ENCODE results near the gene VSTM2B. TPM values are rescaled to one million over a fixed set of nuclear protein-coding genes. Genes with fewer than 3 reads are reported as not detected.
"Not testable (repeated sequence)": the region's sequence is repeated elsewhere in the genome, so short reads cannot be mapped to it uniquely, and the experiment has no call there.

Gene VSTM2B
- total RNA-seq, 1 experiment from 2014 or later: not detected

DNA sequence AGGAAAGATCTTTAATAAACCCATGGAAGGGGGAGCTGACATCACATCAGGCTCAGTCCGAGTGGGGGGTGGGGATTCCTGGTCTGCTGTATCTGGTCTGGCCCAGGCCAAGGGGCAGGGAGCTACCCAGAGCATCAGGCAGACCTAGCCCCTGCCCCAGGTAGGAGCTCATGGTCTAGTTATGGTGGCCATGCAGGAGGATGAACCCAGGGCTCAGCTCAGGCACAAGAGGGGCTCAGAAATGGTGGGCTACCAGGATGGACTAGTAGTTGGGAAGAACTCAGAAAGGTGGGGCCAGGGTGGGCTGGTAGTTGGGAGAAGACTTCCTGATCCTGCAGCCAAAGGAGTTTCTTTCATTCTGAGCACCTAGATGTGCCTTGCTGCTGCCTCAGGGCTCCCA, 14.3 kb downstream of the VSTM2B start:
- Histone ChIP-seq H3K27ac (ENCODE audit: low read length) (no peak overlapping the region), H3K4me2 (ENCODE audit: low read depth, low read length, poor library complexity, severe bottlenecking) (no peak overlapping the region), H2AFZ (ENCODE audit: low read length) (no peak overlapping the region), H3K9me3 (ENCODE audit: low read length) (no peaks in the 10 kb centered on the region), H3K4me1 (ENCODE audit: low read length) (no peaks in the 10 kb centered on the region), H3K9ac (ENCODE audit: low read length) (no peak overlapping the region), H3K79me2 (ENCODE audit: low read length) (no peaks in the 10 kb centered on the region), H3K9me2 (replicated peaks; ENCODE audit: insufficient read depth, low read length) (no peaks in the 10 kb centered on the region), H3K27me3 (ENCODE audit: low read length) (no peaks in the 10 kb centered on the region), H3K4me3 (ENCODE audit: low read length) (no peak overlapping the region), H4K20me1 (ENCODE audit: insufficient read depth, low read depth, low read length) (no peaks in the 10 kb centered on the region), H3K36me3 (ENCODE audit: insufficient read depth, low read length) (no peaks in the 10 kb centered on the region)
- no peak for DNase-seq

DNA sequence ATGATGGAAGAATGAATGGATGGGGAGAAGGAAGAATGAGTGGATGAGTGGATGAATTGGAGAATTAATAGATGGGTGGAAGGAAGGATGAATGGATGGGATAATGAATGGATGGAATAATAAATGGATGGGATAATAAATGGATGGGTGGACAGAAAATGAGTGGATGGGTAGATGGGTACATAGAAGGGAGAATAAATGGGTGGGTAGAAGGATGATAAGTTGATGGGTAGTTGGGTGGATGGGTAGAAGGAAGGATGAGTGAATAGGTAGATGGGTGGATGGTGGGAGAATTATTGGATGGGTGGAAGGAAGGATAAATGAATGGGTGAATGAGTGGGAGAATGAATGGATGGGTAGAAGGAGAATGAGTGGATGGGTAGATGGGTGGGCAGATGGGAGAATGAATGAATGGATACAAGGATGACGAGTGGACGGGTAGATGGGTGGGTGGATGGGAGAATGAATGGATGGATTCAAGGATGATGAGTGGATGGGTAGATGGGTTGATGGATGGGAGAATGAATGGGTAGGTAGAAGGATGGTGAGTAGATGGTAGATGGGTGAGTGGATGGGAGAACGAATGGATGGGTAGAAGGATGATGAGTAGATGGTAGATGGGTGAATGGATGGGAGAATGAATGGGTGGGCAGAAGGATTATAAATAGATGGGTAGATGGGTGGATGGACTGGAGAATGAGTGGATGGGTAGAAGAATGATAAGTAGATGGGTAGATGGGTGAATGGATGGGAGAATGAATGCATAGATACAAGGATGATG, 15.9 kb downstream of the VSTM2B start:
- H2AFZ ChIP-seq (ENCODE audit: low read length): no peak overlapping the region
- H3K4me2 ChIP-seq (ENCODE audit: low read depth, low read length, poor library complexity, severe bottlenecking): no peak overlapping the region
- no peaks in the 10 kb centered on the region for H3K9me3 ChIP-seq (ENCODE audit: low read length)
- H3K4me3 ChIP-seq (ENCODE audit: low read length): no peak overlapping the region
- no peak overlapping the region for H3K27ac ChIP-seq (ENCODE audit: low read length)
- no peaks in the 10 kb centered on the region for H4K20me1 ChIP-seq (ENCODE audit: insufficient read depth, low read depth, low read length)
- H3K27me3 ChIP-seq (ENCODE audit: low read length): no peaks in the 10 kb centered on the region
- H3K79me2 ChIP-seq (ENCODE audit: low read length): no peaks in the 10 kb centered on the region
- H3K36me3 ChIP-seq (ENCODE audit: insufficient read depth, low read length): no peaks in the 10 kb centered on the region
- DNase-seq: no peak
- H3K9me2 ChIP-seq (replicated peaks; ENCODE audit: insufficient read depth, low read length): no peaks in the 10 kb centered on the region
- H3K9ac ChIP-seq (ENCODE audit: low read length): no peak overlapping the region
- no peaks in the 10 kb centered on the region for H3K4me1 ChIP-seq (ENCODE audit: low read length)

DNA sequence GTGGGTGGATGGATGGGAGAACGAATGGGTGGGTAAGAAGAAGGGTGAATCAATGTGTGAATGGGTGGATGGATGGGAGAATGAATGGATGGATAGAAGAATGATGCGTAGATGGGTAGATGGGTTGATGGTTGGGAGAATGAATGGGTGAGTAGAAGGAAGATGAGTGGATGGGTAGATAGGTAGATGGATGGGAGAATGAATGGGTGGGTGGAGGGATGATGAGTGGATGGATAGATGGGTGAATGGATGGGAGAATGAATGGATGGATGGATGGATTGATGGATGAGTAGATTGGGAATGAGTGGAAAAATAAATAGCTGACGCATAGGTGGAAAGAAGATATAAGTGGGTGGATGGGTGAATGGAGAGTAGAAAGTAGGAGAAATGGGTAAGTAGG, 16.5 kb downstream of the VSTM2B start:
- Histone ChIP-seq H3K9ac (ENCODE audit: low read length) (no peak overlapping the region), H3K4me1 (ENCODE audit: low read length) (no peaks in the 10 kb centered on the region), H3K27ac (ENCODE audit: low read length) (no peak overlapping the region), H3K4me2 (ENCODE audit: low read depth, low read length, poor library complexity, severe bottlenecking) (no peak overlapping the region), H3K4me3 (ENCODE audit: low read length) (no peak overlapping the region), H3K27me3 (ENCODE audit: low read length) (no peaks in the 10 kb centered on the region), H4K20me1 (ENCODE audit: insufficient read depth, low read depth, low read length) (no peaks in the 10 kb centered on the region), H2AFZ (ENCODE audit: low read length) (no peak overlapping the region), H3K9me3 (ENCODE audit: low read length) (no peaks in the 10 kb centered on the region), H3K9me2 (replicated peaks; ENCODE audit: insufficient read depth, low read length) (no peaks in the 10 kb centered on the region), H3K36me3 (ENCODE audit: insufficient read depth, low read length) (no peaks in the 10 kb centered on the region), H3K79me2 (ENCODE audit: low read length) (no peaks in the 10 kb centered on the region)
- DNase-seq: no peak

DNA sequence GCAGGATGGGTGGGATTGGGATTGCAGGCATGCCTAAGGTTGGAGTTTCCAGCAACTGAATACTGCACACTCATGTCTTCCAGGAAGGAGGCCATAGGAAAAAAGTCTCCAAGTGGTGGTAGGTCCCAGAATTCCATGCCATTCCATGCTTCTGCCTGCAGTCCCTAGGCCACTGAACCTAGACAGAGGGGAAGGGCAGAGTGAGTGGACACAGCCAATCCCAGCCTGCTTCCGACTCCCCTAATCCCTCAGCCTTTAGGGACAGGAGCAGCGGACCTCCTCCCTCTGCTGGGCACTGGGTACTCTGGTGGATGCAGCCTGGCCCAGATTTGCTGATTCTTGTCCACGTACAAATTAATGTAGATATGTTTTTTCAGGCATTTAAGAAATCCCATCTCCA, 17.0 kb downstream of the VSTM2B start:
- H3K9me2 ChIP-seq (replicated peaks; ENCODE audit: insufficient read depth, low read length): no peaks in the 10 kb centered on the region
- H3K4me2 ChIP-seq (ENCODE audit: low read depth, low read length, poor library complexity, severe bottlenecking): no peak overlapping the region
- H3K27me3 ChIP-seq (ENCODE audit: low read length): no peaks in the 10 kb centered on the region
- H3K9me3 ChIP-seq (ENCODE audit: low read length): no peaks in the 10 kb centered on the region
- DNase-seq: no peak
- H3K9ac ChIP-seq (ENCODE audit: low read length): no peak overlapping the region
- no peaks in the 10 kb centered on the region for H3K36me3 ChIP-seq (ENCODE audit: insufficient read depth, low read length)
- no peak overlapping the region for H3K27ac ChIP-seq (ENCODE audit: low read length)
- no peaks in the 10 kb centered on the region for H3K4me1 ChIP-seq (ENCODE audit: low read length)
- no peak overlapping the region for H2AFZ ChIP-seq (ENCODE audit: low read length)
- no peaks in the 10 kb centered on the region for H3K79me2 ChIP-seq (ENCODE audit: low read length)
- H3K4me3 ChIP-seq (ENCODE audit: low read length): no peak overlapping the region
- no peaks in the 10 kb centered on the region for H4K20me1 ChIP-seq (ENCODE audit: insufficient read depth, low read depth, low read length)

DNA sequence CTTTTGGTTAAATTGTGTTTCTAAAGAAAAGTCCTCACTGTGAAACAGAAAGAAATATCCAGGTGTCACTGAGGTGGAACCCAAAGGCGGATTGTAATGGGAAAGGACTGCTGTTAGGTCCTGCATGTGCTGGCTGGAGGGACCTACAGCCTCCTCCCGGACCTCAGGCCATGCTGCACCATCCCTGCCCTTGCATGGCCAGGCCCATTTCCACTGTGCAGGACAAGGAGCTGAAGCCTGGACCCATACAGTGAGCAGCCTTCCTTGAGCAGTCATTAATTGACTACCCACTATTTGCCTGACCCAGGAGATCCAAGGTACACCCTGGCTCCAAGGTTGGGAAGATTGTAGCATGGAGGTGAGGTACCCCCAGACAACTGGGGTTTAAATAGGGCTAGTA, 17.6 kb downstream of the VSTM2B start:
- DNase-seq: no peak
- no peak overlapping the region for H3K9ac ChIP-seq (ENCODE audit: low read length)
- H3K27me3 ChIP-seq (ENCODE audit: low read length): no peaks in the 10 kb centered on the region
- H3K4me3 ChIP-seq (ENCODE audit: low read length): no peak overlapping the region
- H3K4me2 ChIP-seq (ENCODE audit: low read depth, low read length, poor library complexity, severe bottlenecking): no peak overlapping the region
- H3K9me2 ChIP-seq (replicated peaks; ENCODE audit: insufficient read depth, low read length): no peaks in the 10 kb centered on the region
- no peaks in the 10 kb centered on the region for H3K9me3 ChIP-seq (ENCODE audit: low read length)
- H3K27ac ChIP-seq (ENCODE audit: low read length): no peak overlapping the region
- no peaks in the 10 kb centered on the region for H3K4me1 ChIP-seq (ENCODE audit: low read length)
- H4K20me1 ChIP-seq (ENCODE audit: insufficient read depth, low read depth, low read length): no peaks in the 10 kb centered on the region
- no peak overlapping the region for H2AFZ ChIP-seq (ENCODE audit: low read length)
- H3K79me2 ChIP-seq (ENCODE audit: low read length): no peaks in the 10 kb centered on the region
- no peaks in the 10 kb centered on the region for H3K36me3 ChIP-seq (ENCODE audit: insufficient read depth, low read length)

DNA sequence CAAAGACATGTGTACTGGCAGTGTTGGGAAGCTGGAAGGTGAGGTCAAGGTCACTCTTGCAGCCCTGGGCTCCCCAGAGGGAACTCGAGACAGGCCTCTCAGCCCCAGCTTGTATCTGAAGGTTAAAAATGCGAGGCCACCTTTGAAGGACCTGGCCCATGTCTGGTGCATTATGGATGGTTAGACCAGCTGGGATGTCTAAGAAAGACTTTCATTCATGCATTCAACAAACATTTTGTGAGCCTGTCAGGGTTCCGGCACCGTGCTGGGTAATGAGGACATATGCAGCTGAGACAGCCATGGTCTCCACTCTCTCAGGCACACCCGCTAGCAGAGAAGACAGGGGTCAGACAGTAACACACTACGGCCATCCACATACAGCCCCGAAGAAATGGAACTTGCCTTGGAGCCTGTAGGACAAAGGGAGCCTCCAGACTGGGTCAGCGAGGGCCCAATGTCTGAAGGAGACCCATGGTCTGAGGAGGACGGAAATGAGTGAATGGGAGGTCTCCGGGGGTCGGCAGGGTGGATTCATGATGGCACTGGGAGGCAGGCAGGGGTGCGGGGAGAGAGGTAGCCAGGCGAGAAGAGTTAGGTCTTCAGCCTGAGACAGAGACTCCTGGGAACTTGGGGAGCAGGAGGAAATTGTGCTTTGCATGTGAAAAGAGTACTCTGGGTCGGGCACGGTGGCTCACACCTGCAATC, 19.0 kb downstream of the VSTM2B start:
- Histone ChIP-seq H3K9me3 (ENCODE audit: low read length) (no peaks in the 10 kb centered on the region), H3K4me1 (ENCODE audit: low read length) (no peaks in the 10 kb centered on the region), H4K20me1 (ENCODE audit: insufficient read depth, low read depth, low read length) (no peaks in the 10 kb centered on the region), H3K36me3 (ENCODE audit: insufficient read depth, low read length) (no peaks in the 10 kb centered on the region), H3K79me2 (ENCODE audit: low read length) (no peaks in the 10 kb centered on the region), H2AFZ (ENCODE audit: low read length) (no peak overlapping the region), H3K4me2 (ENCODE audit: low read depth, low read length, poor library complexity, severe bottlenecking) (no peak overlapping the region), H3K9me2 (replicated peaks; ENCODE audit: insufficient read depth, low read length) (no peaks in the 10 kb centered on the region), H3K27me3 (ENCODE audit: low read length) (no peaks in the 10 kb centered on the region), H3K27ac (ENCODE audit: low read length) (no peak overlapping the region), H3K4me3 (ENCODE audit: low read length) (no peak overlapping the region), H3K9ac (ENCODE audit: low read length) (no peak overlapping the region)
- no peak for DNase-seq

DNA sequence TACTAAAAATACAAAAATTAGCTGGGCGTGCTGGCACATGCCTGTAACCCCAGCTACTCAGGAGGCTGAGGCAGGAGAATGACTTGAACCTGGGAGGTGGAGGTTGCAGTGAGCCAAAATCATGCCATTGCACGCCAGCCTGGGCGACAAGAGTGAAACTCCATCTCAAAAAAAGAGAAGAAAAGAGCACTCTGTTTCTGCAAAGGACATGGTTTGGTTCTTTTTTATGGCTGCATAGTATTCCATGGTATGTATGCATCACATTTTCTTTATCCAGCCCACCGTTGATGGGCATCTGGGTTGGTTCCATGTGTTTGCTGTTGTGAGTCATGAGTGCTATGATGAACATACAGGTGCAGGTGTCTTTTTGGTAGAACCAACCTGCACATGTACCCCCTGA, 19.7 kb downstream of the VSTM2B start:
- not testable (repeated sequence) for DNase-seq

DNA sequence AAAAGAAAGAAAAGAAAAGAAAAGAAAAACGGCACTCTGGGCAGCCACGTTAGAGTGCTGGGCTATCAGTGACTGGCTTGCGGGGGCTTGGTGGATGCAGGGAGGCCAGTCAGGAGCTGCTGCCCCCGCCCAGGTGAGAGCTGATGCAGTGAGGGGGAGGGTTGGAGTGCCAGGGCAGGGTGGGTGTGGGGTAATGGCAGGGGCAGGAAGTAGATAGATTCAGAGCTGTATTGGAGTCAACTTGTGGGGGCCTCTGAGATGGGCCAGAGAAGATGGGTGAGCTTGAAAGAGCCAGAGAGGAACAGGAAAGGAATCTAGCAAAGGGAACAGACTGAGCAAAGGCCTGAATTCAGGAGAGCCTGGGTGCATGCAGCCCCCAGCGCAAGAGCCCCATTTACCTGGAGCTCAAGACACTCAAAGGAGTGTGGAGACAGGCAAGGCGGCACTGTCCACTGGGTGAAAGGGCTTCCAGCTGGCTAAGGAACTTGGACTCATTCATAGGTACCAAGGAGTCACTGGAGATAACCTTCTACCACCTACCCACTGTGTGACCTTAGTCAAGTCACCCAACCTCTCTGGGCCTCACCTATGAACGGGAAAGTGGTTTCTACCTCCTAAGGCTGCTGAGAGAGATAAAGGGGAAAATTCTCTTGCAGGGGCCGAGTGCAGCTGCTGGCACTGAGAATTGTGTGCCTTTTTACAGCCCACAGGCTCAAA, 20.2 kb downstream of the VSTM2B start:
- Histone ChIP-seq H3K79me2 (ENCODE audit: low read length) (no peaks in the 10 kb centered on the region), H3K9me3 (ENCODE audit: low read length) (no peaks in the 10 kb centered on the region), H3K27me3 (ENCODE audit: low read length) (no peaks in the 10 kb centered on the region), H3K9me2 (replicated peaks; ENCODE audit: insufficient read depth, low read length) (no peaks in the 10 kb centered on the region), H3K9ac (ENCODE audit: low read length) (no peak overlapping the region), H3K36me3 (ENCODE audit: insufficient read depth, low read length) (no peaks in the 10 kb centered on the region), H2AFZ (ENCODE audit: low read length) (no peak overlapping the region), H4K20me1 (ENCODE audit: insufficient read depth, low read depth, low read length) (no peaks in the 10 kb centered on the region), H3K4me2 (ENCODE audit: low read depth, low read length, poor library complexity, severe bottlenecking) (no peak overlapping the region), H3K27ac (ENCODE audit: low read length) (no peak overlapping the region), H3K4me3 (ENCODE audit: low read length) (no peak overlapping the region), H3K4me1 (ENCODE audit: low read length) (no peaks in the 10 kb centered on the region)
- DNase-seq: no peak

More for the DNA sequence above, 19.7 kb downstream of the VSTM2B start:
- H3K27me3 ChIP-seq (ENCODE audit: low read length); H3K79me2 ChIP-seq (ENCODE audit: low read length); H3K4me2 ChIP-seq (ENCODE audit: low read depth, low read length, poor library complexity, severe bottlenecking); H3K36me3 ChIP-seq (ENCODE audit: insufficient read depth, low read length); H3K4me1 ChIP-seq (ENCODE audit: low read length); H3K9ac ChIP-seq (ENCODE audit: low read length); H3K27ac ChIP-seq (ENCODE audit: low read length); H3K4me3 ChIP-seq (ENCODE audit: low read length); H3K9me2 ChIP-seq (replicated peaks; ENCODE audit: insufficient read depth, low read length); H4K20me1 ChIP-seq (ENCODE audit: insufficient read depth, low read depth, low read length); H3K9me3 ChIP-seq (ENCODE audit: low read length); H2AFZ ChIP-seq (ENCODE audit: low read length): not testable (repeated sequence)

All from Karpas-422 (cell line).